SH-SY5Y (cell line): ENCODE data around the gene RAB34.

ENCODE experiments used
- GATA2 ChIP-seq: IDR thresholded peaks from 2 replicates; pipeline ENCODE4 v1.6.1; 2011; ENCODE audit warnings: mild to moderate bottlenecking, low read depth, low read length
- GATA3 ChIP-seq: IDR thresholded peaks from 2 replicates; pipeline ENCODE4 v1.6.1; 2011; ENCODE audit warnings: low read depth, mild to moderate bottlenecking, low read length, moderate library complexity

Gene RAB34

GRCh38 chr17:28717578-28718332, at the start of gene RAB34:
TSS of gene RAB34 (minus strand) at chr17:28717868. CDS start at chr17:28717266, 602 bp downstream.
- no peak for TF ChIP-seq GATA3
- no peak for TF ChIP-seq GATA2

DNA sequence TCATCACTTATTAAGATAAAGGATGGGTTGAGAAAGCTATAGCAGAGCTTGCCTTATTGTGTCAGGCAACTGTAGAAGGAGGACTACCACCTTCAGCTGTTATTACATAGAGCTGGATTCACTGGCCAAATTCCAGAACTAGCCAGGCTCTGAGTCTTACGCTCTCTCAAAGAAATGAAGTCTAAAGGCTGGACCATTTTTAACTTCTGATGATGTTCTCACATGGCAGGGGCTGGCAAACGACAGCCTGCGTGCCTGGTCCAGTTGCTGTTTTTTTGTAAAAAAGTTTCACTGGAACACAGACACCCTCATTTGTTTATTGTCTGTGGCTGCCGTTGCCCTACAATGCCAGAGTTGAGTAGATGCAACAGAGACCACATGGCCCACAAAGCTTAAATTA, 47.4 kb upstream of the RAB34 start:
- TF ChIP-seq GATA3 = no peak
- TF ChIP-seq GATA2 = no peak

- TF ChIP-seq GATA2 (no peak), GATA3 (no peak)
Observed at GRCh38 chr17:28763804-28764266, 46.2 kb upstream of the RAB34 start.

DNA sequence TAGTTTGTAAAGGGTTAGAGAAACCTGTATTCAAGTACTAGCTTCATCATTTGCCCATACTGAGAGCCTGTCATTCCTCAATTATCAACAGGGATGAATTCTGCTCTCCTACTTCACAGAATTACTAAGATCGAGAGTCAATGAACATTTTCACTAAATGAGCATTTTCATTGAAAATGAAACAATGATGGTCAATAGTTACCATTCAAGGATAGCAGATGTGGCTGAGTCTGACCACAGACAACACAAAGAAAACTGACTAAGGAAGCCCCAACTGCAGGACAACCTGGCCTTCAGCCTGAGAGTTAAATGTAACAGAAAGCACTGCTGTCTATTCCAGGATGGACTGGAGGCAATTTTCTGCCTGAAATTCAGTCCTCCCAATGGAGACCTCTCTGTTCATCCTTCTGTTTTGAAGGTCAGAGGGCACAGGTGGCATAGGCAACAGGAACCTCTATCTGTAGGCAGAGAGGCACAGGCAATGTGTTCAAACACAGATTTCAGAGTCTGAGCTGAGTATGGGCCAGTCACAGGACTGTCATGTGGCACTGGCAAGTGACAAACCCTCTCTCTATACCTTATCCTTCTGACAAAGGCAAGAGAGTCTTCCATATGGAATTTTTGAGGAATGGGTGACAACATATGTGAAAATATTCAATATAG, 45.6 kb upstream of the RAB34 start:
- no peak for TF ChIP-seq GATA2
- no peak for TF ChIP-seq GATA3

DNA sequence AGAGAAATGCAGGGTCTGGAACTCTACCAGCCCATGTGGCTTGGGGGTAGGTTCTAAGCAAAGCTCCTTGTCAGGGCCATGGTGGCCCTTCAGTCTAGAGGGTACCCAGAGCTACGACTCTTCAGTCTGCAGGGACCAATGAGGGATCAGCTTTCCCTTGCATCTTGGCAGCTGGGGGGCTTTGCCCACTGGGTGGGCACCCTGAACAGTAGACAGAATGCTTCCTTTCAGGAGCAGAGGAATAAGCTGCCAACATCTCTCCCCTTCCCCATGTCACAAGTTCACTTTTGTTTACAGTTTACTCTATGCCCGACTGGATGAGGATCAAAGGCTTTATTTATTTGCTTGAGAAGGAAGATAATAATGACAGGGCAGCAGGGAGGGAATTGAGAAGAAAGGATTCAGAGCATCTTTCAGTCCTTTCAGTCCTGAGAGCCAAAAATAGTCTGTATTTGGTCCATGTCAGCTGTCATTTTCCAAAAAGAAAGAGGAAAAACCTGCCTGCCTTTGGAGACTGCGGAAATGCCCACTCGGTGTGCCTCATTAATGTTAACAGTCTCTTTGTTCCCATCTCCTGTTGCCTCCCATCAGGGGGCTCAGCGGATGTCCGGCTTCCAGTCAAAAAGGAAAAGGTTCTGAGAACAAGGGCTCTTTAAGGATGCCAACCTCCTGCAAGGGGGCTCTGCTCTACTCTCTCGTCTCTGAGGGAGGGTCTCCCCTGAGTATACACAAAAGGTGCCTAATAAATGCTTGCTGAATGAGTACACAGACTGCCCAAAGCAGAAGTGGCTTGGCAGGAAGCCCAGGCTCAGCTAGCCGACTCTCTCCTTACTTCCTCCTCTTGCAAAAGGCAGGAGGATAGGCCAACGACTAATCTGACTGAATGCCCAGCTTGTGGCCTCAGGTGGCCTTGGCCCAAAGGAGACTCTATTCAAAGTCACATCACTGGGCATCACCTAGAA, 43.2 kb upstream of the RAB34 start:
- TF ChIP-seq GATA3 (no peak), GATA2 (no peak)

GRCh38 chr17:28759256-28759865, 41.7 kb upstream of the RAB34 start:
- TF ChIP-seq GATA2 = no peak
- TF ChIP-seq GATA3 = no peak

- TF ChIP-seq GATA2 = no peak
- no peak for TF ChIP-seq GATA3
Observed at GRCh38 chr17:28758411-28759121, 40.9 kb upstream of the RAB34 start.

DNA sequence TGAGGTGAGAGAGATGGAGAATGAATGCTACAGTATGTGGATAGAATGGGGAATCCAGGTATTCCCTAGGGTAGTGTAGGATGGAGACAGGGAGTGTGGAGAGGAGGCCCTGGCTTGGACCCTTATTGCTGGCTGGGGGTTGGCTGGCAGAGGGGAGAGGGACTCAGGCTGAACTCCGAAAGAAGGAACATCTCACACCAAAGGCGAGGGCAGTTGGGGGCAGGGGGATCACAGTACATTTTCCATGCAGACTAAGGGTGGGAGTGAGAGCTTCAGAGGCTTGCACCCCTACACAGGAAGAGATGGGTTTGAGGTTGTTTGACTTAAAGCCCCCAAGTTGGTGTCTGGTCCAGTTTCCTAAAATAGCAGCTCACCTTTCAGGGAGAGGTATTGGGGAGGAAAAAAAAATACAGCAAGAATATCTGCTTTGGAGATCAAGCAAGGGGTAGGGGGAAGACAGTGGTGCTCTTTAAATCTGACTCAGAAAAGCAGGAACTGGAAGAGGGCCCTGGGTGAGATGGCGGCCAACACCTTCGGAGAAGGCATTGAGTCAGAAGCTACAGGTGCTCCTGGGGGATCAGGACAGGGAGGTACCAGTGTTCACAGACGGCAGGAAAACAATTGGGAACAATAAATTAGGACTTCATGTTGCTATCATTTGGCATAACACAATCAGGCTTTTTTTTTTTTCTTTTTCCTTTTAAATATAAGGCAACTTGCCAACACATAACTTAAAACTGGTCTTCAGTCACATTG, 38.6 kb upstream of the RAB34 start:
- TF ChIP-seq GATA2 = no peak
- TF ChIP-seq GATA3 = no peak

- TF ChIP-seq GATA3 (no peak), GATA2 (no peak)
Observed at GRCh38 chr17:28755486-28755885, 37.8 kb upstream of the RAB34 start.

- no peak for TF ChIP-seq GATA3
- no peak for TF ChIP-seq GATA2
Observed at GRCh38 chr17:28751600-28752366, 34.1 kb upstream of the RAB34 start.

- TF ChIP-seq GATA3 = no peak
- TF ChIP-seq GATA2 = no peak
Observed at GRCh38 chr17:28750178-28751047, 32.7 kb upstream of the RAB34 start.
